ENCODE data around the gene HIKESHI.
"Not testable (repeated sequence)": the region's sequence is repeated elsewhere in the genome, so short reads cannot be mapped to it uniquely, and the experiment has no call there.

HIKESHI gene

GRCh38 chr11:86302092-86302793 lies at the start of gene HIKESHI:
TSS of gene HIKESHI (plus strand) at chr11:86302240. CDS start at chr11:86302449, 209 bp downstream.
- peak; percentile 98 for FAIRE-seq

GRCh38 chr11:86255896-86256295 lies 46.1 kb upstream of the HIKESHI start:
- DNase-seq (ENCODE audit: insufficient read length, low spot score): no peak
- peak; percentile 93 for FAIRE-seq

More at GRCh38 chr11:86302092-86302793, at the start of gene HIKESHI:
- DNase-seq (ENCODE audit: insufficient read length, low spot score): peak; percentile 60

GRCh38 chr11:86256608-86257007 lies 45.4 kb upstream of the HIKESHI start:
- FAIRE-seq (no peak), DNase-seq (ENCODE audit: insufficient read length, low spot score) (no peak)

GRCh38 chr11:86257446-86257845 lies 44.6 kb upstream of the HIKESHI start:
- DNase-seq (ENCODE audit: insufficient read length, low spot score) (no peak), FAIRE-seq (peak; percentile 37)

DNA sequence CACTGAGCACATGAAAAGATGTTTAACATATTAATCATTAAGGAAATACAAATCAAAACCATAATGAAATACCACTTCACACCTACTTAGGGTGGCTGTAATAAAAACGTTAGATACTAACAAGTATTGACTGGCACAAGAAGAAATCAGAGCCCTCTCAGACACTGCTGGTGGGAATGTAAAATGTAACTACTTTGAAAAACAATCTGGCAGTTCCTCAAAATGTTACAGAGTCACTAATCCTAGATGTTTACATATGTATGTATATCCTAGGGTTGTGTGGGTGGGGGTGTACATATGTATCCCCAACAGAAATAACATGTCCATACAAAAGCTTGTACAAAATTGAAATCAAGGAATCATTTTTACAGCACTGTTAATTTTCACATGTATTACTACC lies 42.3 kb upstream of the HIKESHI start:
- FAIRE-seq (peak; percentile 8), DNase-seq (ENCODE audit: insufficient read length, low spot score) (no peak)

- FAIRE-seq: no peak
- DNase-seq (ENCODE audit: insufficient read length, low spot score): no peak
These were observed 40.7 kb upstream of the HIKESHI start for GRCh38 chr11:86261328-86261727.

- no peak for DNase-seq (ENCODE audit: insufficient read length, low spot score)
- no peak for FAIRE-seq
These were observed 39.7 kb upstream of the HIKESHI start for GRCh38 chr11:86262387-86262786.

- DNase-seq (ENCODE audit: insufficient read length, low spot score): no peak
- FAIRE-seq: no peak
These were observed 37.4 kb upstream of the HIKESHI start for GRCh38 chr11:86264649-86265048.

- DNase-seq (ENCODE audit: insufficient read length, low spot score): no peak
- FAIRE-seq: no peak
These were observed 36.8 kb upstream of the HIKESHI start for GRCh38 chr11:86265194-86265593.

- FAIRE-seq (no peak), DNase-seq (ENCODE audit: insufficient read length, low spot score) (no peak)
These were observed 32.4 kb upstream of the HIKESHI start for GRCh38 chr11:86269645-86270044.

DNA sequence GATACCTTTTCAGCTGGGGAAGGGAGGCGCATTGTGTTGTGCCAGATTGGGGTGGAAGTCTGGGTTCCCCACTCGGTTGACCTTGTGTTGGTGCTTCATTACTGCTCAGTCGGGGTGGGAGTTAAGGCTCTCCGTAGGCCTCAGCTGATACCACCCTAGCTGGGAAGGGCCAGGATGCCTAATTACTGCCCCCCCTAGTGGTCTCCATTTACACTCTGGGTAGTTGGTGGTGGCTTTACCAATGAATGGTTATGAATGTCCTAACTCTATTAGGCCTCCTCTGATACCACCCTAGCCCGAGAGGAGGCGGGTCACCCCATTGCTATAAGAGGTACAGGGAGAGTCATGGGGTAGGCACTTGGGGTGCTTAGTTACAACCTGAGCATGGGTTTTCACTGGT lies 27.5 kb upstream of the HIKESHI start:
- DNase-seq (ENCODE audit: insufficient read length, low spot score): no peak
- FAIRE-seq: no peak

DNA sequence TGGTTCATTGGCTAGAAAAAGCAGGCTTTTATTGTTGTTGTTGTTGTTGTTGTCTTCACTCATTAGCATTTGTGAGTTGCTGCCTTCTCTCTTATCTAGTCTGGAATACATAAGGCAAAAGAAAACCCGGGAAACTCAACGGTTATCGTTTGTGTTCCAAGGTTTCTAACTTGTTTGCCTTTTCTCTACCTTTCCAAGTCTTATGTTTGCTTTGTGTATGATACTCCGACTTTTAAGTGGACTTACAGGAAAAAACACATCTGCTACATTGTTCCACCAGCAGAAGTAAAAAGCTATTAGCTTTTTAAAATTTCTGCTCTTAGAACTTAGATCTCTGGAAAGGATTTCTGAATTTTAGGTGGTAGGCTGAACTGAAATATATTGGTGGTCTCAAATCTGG lies 27.0 kb upstream of the HIKESHI start:
- FAIRE-seq (no peak), DNase-seq (ENCODE audit: insufficient read length, low spot score) (no peak)

GRCh38 chr11:86275493-86276370 lies 26.3 kb upstream of the HIKESHI start:
- no peak for DNase-seq (ENCODE audit: insufficient read length, low spot score)
- no peak for FAIRE-seq

DNA sequence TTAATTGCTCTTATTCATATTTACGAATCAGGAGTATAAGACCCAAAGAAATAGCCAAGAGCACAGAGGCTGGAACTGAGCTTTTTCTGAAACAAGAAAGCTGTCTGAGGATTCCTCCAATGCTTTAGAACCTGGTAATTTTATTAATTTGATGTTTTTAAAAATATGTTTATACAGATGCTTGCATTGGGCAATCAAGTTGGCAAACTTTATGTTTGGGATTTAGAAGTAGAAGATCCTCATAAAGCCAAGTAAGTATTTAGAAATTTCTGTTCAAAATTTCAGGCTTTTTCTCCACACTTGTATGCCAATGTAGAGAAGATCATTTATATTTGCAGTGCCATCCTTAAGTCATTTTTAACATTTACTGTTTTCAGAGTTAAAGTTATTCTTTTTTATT lies 24.3 kb upstream of the HIKESHI start:
- FAIRE-seq: no peak
- no peak for DNase-seq (ENCODE audit: insufficient read length, low spot score)

DNA sequence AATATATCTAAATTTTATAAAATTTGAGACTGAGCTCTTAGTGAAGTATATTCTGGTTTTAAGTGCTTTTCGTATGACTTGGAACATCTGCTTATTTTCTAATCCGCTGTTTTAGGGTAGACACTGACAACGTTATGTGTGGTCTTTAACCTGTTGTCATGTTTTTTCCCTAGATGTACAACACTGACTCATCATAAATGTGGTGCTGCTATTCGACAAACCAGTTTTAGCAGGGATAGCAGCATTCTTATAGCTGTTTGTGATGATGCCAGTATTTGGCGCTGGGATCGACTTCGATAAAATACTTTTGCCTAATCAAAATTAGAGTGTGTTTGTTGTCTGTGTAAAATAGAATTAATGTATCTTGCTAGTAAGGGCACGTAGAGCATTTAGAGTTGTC lies 23.8 kb upstream of the HIKESHI start:
- DNase-seq (ENCODE audit: insufficient read length, low spot score) (no peak), FAIRE-seq (no peak)

GRCh38 chr11:86279747-86280146 lies 22.3 kb upstream of the HIKESHI start:
- DNase-seq (ENCODE audit: insufficient read length, low spot score) (no peak), FAIRE-seq (no peak)

- FAIRE-seq (no peak), DNase-seq (ENCODE audit: insufficient read length, low spot score) (no peak)
These were observed 14.6 kb upstream of the HIKESHI start for GRCh38 chr11:86287468-86287796.

DNA sequence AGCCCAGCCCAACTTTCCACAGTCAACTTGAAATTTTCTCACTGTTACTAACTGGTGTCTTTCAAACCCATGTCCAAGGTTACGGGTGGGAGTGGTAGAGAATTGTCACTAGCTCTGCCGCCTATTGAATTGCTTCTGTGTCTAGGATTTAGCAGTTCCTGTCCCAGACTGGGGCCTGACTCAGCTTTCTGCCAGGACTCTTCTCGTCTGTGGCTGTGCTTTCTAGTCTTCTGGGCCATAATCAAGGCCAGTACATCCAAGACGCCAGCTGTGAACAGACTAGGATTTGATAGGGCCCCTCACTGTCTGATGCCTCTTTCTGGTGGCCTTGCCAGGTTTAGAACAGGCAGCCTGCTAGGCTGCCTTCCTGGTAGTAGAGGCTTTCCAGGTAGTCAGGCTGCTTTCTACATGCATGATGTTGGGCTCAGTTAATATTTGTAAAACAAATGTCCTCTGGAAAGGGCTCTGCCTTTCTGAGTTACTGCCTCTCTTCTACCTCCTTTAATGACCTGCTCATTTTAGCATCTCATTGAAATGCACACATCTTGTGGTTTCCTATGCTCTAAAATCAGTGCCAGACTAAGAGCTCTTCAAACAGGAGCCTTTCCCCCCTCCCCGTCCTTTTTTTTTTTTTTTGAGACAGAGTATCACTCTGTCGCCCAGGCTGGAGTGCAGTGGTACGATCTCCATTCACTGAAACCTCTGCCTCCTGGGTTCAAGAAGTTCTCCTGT lies 13.1 kb upstream of the HIKESHI start:
- FAIRE-seq (no peak), DNase-seq (ENCODE audit: insufficient read length, low spot score) (no peak)

GRCh38 chr11:86289508-86290280 lies 12.3 kb upstream of the HIKESHI start:
- DNase-seq (ENCODE audit: insufficient read length, low spot score); FAIRE-seq: not testable (repeated sequence)

- DNase-seq (ENCODE audit: insufficient read length, low spot score): no peak
- peak; percentile 84 for FAIRE-seq
These were observed 10.4 kb upstream of the HIKESHI start for GRCh38 chr11:86291466-86292262.

All from GM19239 (cell line).